K562 (cell line): ENCODE results near the gene GALNT7.

Experiments used
- E2F5 ChIP-seq: sonication (generic); formaldehyde crosslinking; IDR thresholded peaks from 2 replicates; pipeline ENCODE4 v1.8.0; 2022; ENCODE audit warnings: mild to moderate bottlenecking, missing genetic modification reagents
- NR2C2 ChIP-seq, 2 experiments: fragments of 200-800 bp in 1 of 2; sonication (Bioruptor generic) in 1 of 2; sonication (generic) in 1 of 2; formaldehyde crosslinking in 1 of 2; IDR thresholded peaks; 2 replicates each; pipeline versions ENCODE4 v1.6.1 to v1.8.0; 2016 to 2022; ENCODE audit warnings: mild to moderate bottlenecking in 1 of 2, missing compliant biosample characterization in 1 of 2, missing genetic modification characterization in 1 of 2, missing genetic modification reagents in 1 of 2
- THRA ChIP-seq: fragments of 450-650 bp; IDR thresholded peaks from 2 replicates; pipeline ENCODE4 v1.6.1; 2017; ENCODE audit warnings: mild to moderate bottlenecking, moderate library complexity
- XRCC5 ChIP-seq: fragments of 200-400 bp; formaldehyde crosslinking; IDR thresholded peaks from 2 replicates; pipeline ENCODE4 v1.6.1; 2017; ENCODE audit warnings: low read depth, mild to moderate bottlenecking, low read length
- ZNF717 ChIP-seq: fragments of 250-450 bp; sonication (Bioruptor Pico); IDR thresholded peaks from 2 replicates; pipeline ENCODE4 v1.5.0; 2021

GRCh38 chr4:173243321-173243720, 74.7 kb downstream of the GALNT7 start:
- no peak for TF ChIP-seq XRCC5
- no peak for TF ChIP-seq NR2C2 (CRISPR knock-in tag; IDR thresholded peaks at IDR 0.05)
- no peak for TF ChIP-seq NR2C2 (tag; IDR thresholded peaks at IDR 0.05)
- no peak for TF ChIP-seq ZNF717 (CRISPR knock-in tag)
- no peak for TF ChIP-seq E2F5
- no peak for TF ChIP-seq THRA
